Transverse colon (tissue), 4 donors: Measurements from ENCODE around the gene PIK3C2A. TPM values are rescaled to one million over a fixed set of nuclear protein-coding genes. Genes with fewer than 3 reads are reported as not detected.

Experiments used
- DNase-seq: peaks from one replicate; pipeline ENCODE4 v3.0.0-alpha.2; 2019
- H3K27ac ChIP-seq, 4 donors: fragments of 200-600 bp; sonication (generic); 2 replicates each; pipeline ENCODE4 v1.5.1; 2016 to 2018; ENCODE audit warnings: inconsistent platforms in 4 of 4
- H3K27me3 ChIP-seq: fragments of 200-600 bp; sonication (generic); 2 replicates; pipeline ENCODE4 v1.5.1; 2017; ENCODE audit warnings: inconsistent platforms
- H3K36me3 ChIP-seq, 4 donors: fragments of 200-600 bp; sonication (generic); 2 replicates each; pipeline ENCODE4 v1.5.1; 2017 to 2019; ENCODE audit warnings: inconsistent platforms in 4 of 4
- H3K4me1 ChIP-seq, 4 donors: fragments of 200-600 bp; sonication (generic); 2 replicates each; pipeline ENCODE4 v1.5.1; 2017 to 2020; ENCODE audit warnings: inconsistent platforms in 4 of 4
- H3K4me3 ChIP-seq, 4 donors: fragments of 200-600 bp; sonication (generic); 1 replicate in 1 of 4; 2 replicates in 3 of 4; pipeline versions ENCODE4 v1.5.1 to v1.6.1; 2017 to 2019; ENCODE audit warnings: inconsistent platforms in 4 of 4
- H3K9me3 ChIP-seq, 2 donors: fragments of 200-600 bp; sonication (generic); 2 replicates each; pipeline ENCODE4 v1.5.1; 2017 to 2019; ENCODE audit warnings: inconsistent platforms in 2 of 2
- CTCF ChIP-seq, 5 experiments: fragments of 200-600 bp in 3 of 5; fragments of 450-650 bp in 2 of 5; sonication (generic) in 3 of 5; IDR thresholded peaks; 1 replicate in 2 of 5; 2 replicates in 3 of 5; pipeline ENCODE4 v1.5.1; 2016 to 2017; ENCODE audit warnings: antibody characterized with exemption in 5 of 5, inconsistent platforms in 3 of 5, mild to moderate bottlenecking in 2 of 5, moderate library complexity in 1 of 5
- EP300 ChIP-seq: sonication (generic); formaldehyde crosslinking; IDR thresholded peaks from one replicate; pipeline ENCODE4 v1.6.1; 2017; ENCODE audit warnings: antibody characterized with exemption, low read depth
- POLR2A ChIP-seq: fragments of 450-650 bp; IDR thresholded peaks from one replicate; pipeline ENCODE4 v1.6.1; 2016; ENCODE audit warnings: antibody characterized with exemption, mild to moderate bottlenecking, moderate library complexity
- POLR2AphosphoS5 ChIP-seq, 3 donors: sonication (generic); formaldehyde crosslinking; IDR thresholded peaks; one replicate each; pipeline ENCODE4 v1.6.1; 2016; ENCODE audit warnings: antibody characterized with exemption in 3 of 3
- WGBS, 2 donors: methylation state at CpG; one replicate each; pipeline ENCODE4 v1.1.5; 2018; ENCODE audit warnings: low coverage in 1 of 2; 5-methylcytosine and 5-hydroxymethylcytosine counted together
- in situ Hi-C, 4 donors: fragments of 200-750 bp; cut with MboI; loops; one replicate each; pipeline versions ENCODE4 v1.15.0 to v1.15.1; 2017; ENCODE audit warnings: low sequenced_read_pairs in 3 of 4, low pct_ligation_motif_present in 1 of 4, low pct_unique_long_range_greater_than_20kb in 1 of 4
- intact Hi-C: fragments of 100-400 bp; cut with DNase I; formaldehyde crosslinking; loops from one replicate; pipeline ENCODE4 v1.15.1; 2023; ENCODE audit warnings: low total_unique reads
- total RNA-seq, 4 donors: library from RNA; depleted of rRNA; stranded (reverse); fragments of >200 nt; gene quantifications; one replicate each; pipeline ENCODE4 v1.1.0, GENCODE V29; 2016

Gene PIK3C2A
- total RNA-seq, 4 donors from 2014 or later: 16.1 to 225 (median 47.8) TPM

GRCh38 chr11:17169876-17170275, 37.9 kb downstream of the PIK3C2A start:
- TF ChIP-seq EP300 (no peak), CTCF (IDR thresholded peaks at IDR 0.05) (no peak), POLR2AphosphoS5 (IDR thresholded peaks at IDR 0.05) (no peak), POLR2A (no peak)
- WGBS, 2 donors: 86 to 94% methylated on average over 1 of the region's 1 CpG
- H3K9me3 ChIP-seq: no peaks in the 10 kb centered on the region
- no peaks in the 10 kb centered on the region for H3K27me3 ChIP-seq
- no peak for DNase-seq
- peaks cover 0 to 14% (median 5%) of the 10 kb centered on the region in 4 donors for H3K4me1 ChIP-seq
- intact Hi-C loops: no loop called here
- no peak overlapping the region for H3K4me3 ChIP-seq
- no peak overlapping the region for H3K27ac ChIP-seq
- in situ Hi-C loops: no loop called here
- H3K36me3 ChIP-seq: peaks cover 0 to 10% (median 0%) of the 10 kb centered on the region in 4 donors

GRCh38 chr11:17165247-17165890, 42.4 kb downstream of the PIK3C2A start:
- Histone ChIP-seq H3K9me3 (no peaks in the 10 kb centered on the region), H3K4me3 (no peak overlapping the region), H3K27me3 (no peaks in the 10 kb centered on the region), H3K4me1 (peaks cover 4 to 54% (median 17%) of the 10 kb centered on the region in 4 donors), H3K36me3 (peaks cover 0 to 10% (median 0%) of the 10 kb centered on the region in 4 donors), H3K27ac (peak overlapping the region in 3 of 4 donors; percentile 27 to 30 (median 27))
- WGBS, 2 donors: 88 to 94% methylated on average over 11 of the region's 11 CpGs
- TF ChIP-seq EP300 (no peak), POLR2AphosphoS5 (IDR thresholded peaks at IDR 0.05) (no peak), CTCF (IDR thresholded peaks at IDR 0.05) (no peak), POLR2A (no peak)
- in situ Hi-C loops: no loop called here
- intact Hi-C loops: no loop called here
- no peak for DNase-seq

- H3K4me1 ChIP-seq: peaks cover 4 to 57% (median 17%) of the 10 kb centered on the region in 4 donors
- H3K36me3 ChIP-seq: peaks cover 0 to 10% (median 0%) of the 10 kb centered on the region in 4 donors
- in situ Hi-C loops: no loop called here
- no peaks in the 10 kb centered on the region for H3K9me3 ChIP-seq
- no peak for DNase-seq
- intact Hi-C loops: no loop called here
- TF ChIP-seq EP300 (no peak), POLR2A (no peak), CTCF (IDR thresholded peaks at IDR 0.05) (no peak), POLR2AphosphoS5 (IDR thresholded peaks at IDR 0.05) (no peak)
- H3K27ac ChIP-seq: peak overlapping the region; percentile 27 to 36 (median 29)
- 48 to 83% methylated on average over 1 of the region's 1 CpG for WGBS, 2 donors
- H3K27me3 ChIP-seq: no peaks in the 10 kb centered on the region
- no peak overlapping the region for H3K4me3 ChIP-seq
Observed at GRCh38 chr11:17164361-17165246, 43.2 kb downstream of the PIK3C2A start.

GRCh38 chr11:17163736-17164135, 44.0 kb downstream of the PIK3C2A start:
- 81 to 91% methylated on average over 2 of the region's 2 CpGs for WGBS, 2 donors
- Histone ChIP-seq H3K4me1 (peaks cover 4 to 65% (median 17%) of the 10 kb centered on the region in 4 donors), H3K36me3 (peaks cover 0 to 10% (median 0%) of the 10 kb centered on the region in 4 donors), H3K4me3 (no peak overlapping the region), H3K27me3 (no peaks in the 10 kb centered on the region), H3K27ac (no peak overlapping the region), H3K9me3 (no peaks in the 10 kb centered on the region)
- TF ChIP-seq POLR2AphosphoS5 (IDR thresholded peaks at IDR 0.05): no peak
- TF ChIP-seq POLR2A: no peak
- DNase-seq: no peak
- intact Hi-C loops: no loop called here
- in situ Hi-C loops: no loop called here
